HL-60 (cell line): ENCODE results near the gene P2RX6.
"Not testable (repeated sequence)": the region's sequence is repeated elsewhere in the genome, so short reads cannot be mapped to it uniquely, and the experiment has no call there.

ENCODE experiments used
- DNase-seq, 2 experiments: peaks; one replicate each; pipeline ENCODE4 v3.0.0-alpha.2; 2010 to 2020; ENCODE audit warnings: low read depth in 1 of 2, low spot score in 1 of 2
- H3K27ac ChIP-seq: fragments of 250-450 bp; sonication (Bioruptor Pico); replicated peaks from 2 replicates; pipeline ENCODE4 v1.5.1; 2020; ENCODE audit warnings: mild to moderate bottlenecking, moderate library complexity
- H3K27me3 ChIP-seq: fragments of 250-450 bp; sonication (Bioruptor Pico); 2 replicates; pipeline ENCODE4 v1.5.1; 2021; ENCODE audit warnings: mild to moderate bottlenecking, moderate library complexity; ENCODE audit not compliant: insufficient read depth, poor library complexity, severe bottlenecking
- H3K4me3 ChIP-seq: replicated peaks from 2 replicates; pipeline ENCODE4 v1.5.1; 2011; ENCODE audit warnings: mild to moderate bottlenecking, control low read depth, low read length; ENCODE audit not compliant: insufficient read depth
- GABPA ChIP-seq: IDR thresholded peaks from 2 replicates; pipeline ENCODE4 v1.6.1; 2012; ENCODE audit warnings: low read depth
- POLR2AphosphoS5 ChIP-seq: IDR thresholded peaks from 2 replicates; pipeline ENCODE4 v1.6.1; 2012; ENCODE audit warnings: low read depth
- SPI1 ChIP-seq: IDR thresholded peaks from 2 replicates; pipeline ENCODE4 v1.6.1; 2012; ENCODE audit warnings: low read depth, mild to moderate bottlenecking, borderline replicate concordance
- TF ChIP-seq, protein P1 (sequence below): IDR thresholded peaks from one replicate; pipeline ENCODE4 v1.5.1; 2011; ENCODE audit warnings: low read length, control low read depth, inconsistent platforms; ENCODE audit not compliant: insufficient read depth
- TF ChIP-seq, protein P2 (sequence below): IDR thresholded peaks from 2 replicates; pipeline ENCODE4 v1.6.1; 2012; ENCODE audit warnings: low read depth; ENCODE audit not compliant: insufficient replicate concordance

P2RX6 gene

DNA sequence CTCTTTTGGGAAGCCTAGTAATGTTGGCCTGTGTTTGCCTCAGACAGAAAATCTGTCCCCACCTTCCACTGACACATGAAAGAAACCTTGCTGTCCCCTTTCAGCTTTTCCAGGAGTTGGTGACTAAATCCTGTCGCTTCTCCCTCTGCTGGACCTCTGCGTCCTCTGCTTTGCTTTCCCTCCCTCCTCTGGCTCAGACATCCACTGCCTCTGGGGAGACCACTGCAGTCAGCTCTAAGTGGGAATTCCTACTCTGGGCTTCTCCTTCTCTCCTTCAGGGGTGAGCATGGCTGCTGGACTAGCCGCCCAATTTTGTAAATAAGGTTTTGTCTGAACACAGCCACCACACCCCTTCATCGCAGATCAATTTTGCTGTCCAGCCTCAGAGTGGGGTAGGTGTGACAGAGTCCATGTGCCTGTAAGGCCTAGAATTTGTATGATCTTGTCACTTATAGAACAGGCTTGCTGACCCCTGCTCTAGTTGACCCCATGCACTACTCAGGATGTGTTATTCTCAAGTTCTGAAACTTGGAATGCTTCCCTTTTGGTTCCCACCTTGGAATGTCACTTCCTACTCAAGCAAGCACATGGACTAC is 53.8 kb downstream of the P2RX6 start:
- no peak for DNase-seq
- Histone ChIP-seq H3K4me3 (no peak overlapping the region), H3K27ac (no peak overlapping the region), H3K27me3 (no peaks in the 10 kb centered on the region)
- TF ChIP-seq GABPA (no peak), SPI1 (no peak), POLR2AphosphoS5 (no peak)
- TF ChIP-seq, protein P1, sequence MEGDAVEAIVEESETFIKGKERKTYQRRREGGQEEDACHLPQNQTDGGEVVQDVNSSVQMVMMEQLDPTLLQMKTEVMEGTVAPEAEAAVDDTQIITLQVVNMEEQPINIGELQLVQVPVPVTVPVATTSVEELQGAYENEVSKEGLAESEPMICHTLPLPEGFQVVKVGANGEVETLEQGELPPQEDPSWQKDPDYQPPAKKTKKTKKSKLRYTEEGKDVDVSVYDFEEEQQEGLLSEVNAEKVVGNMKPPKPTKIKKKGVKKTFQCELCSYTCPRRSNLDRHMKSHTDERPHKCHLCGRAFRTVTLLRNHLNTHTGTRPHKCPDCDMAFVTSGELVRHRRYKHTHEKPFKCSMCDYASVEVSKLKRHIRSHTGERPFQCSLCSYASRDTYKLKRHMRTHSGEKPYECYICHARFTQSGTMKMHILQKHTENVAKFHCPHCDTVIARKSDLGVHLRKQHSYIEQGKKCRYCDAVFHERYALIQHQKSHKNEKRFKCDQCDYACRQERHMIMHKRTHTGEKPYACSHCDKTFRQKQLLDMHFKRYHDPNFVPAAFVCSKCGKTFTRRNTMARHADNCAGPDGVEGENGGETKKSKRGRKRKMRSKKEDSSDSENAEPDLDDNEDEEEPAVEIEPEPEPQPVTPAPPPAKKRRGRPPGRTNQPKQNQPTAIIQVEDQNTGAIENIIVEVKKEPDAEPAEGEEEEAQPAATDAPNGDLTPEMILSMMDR: no peak
- TF ChIP-seq, protein P2, sequence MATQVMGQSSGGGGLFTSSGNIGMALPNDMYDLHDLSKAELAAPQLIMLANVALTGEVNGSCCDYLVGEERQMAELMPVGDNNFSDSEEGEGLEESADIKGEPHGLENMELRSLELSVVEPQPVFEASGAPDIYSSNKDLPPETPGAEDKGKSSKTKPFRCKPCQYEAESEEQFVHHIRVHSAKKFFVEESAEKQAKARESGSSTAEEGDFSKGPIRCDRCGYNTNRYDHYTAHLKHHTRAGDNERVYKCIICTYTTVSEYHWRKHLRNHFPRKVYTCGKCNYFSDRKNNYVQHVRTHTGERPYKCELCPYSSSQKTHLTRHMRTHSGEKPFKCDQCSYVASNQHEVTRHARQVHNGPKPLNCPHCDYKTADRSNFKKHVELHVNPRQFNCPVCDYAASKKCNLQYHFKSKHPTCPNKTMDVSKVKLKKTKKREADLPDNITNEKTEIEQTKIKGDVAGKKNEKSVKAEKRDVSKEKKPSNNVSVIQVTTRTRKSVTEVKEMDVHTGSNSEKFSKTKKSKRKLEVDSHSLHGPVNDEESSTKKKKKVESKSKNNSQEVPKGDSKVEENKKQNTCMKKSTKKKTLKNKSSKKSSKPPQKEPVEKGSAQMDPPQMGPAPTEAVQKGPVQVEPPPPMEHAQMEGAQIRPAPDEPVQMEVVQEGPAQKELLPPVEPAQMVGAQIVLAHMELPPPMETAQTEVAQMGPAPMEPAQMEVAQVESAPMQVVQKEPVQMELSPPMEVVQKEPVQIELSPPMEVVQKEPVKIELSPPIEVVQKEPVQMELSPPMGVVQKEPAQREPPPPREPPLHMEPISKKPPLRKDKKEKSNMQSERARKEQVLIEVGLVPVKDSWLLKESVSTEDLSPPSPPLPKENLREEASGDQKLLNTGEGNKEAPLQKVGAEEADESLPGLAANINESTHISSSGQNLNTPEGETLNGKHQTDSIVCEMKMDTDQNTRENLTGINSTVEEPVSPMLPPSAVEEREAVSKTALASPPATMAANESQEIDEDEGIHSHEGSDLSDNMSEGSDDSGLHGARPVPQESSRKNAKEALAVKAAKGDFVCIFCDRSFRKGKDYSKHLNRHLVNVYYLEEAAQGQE: no peak

DNA sequence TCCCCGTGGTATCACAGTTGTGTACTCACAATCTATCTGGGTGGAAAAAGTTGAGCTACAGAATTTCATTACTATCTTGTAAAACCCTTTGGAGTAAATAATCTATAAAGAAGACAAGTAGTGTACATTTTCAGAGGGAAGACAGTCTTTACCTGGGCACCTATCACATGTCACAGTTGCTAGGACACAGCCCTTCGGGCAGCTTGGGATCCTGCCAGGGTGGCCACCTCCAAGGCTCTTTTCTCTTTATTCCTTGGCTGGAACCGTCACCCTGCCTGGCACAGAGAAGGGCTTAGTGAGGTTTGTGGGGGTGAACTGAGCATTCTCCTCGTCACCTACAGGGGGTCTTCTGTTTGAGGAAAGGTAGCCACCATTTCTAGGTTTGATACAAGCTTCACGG is 54.4 kb downstream of the P2RX6 start:
- H3K4me3 ChIP-seq: no peak overlapping the region
- no peaks in the 10 kb centered on the region for H3K27me3 ChIP-seq
- TF ChIP-seq GABPA (no peak), SPI1 (no peak), POLR2AphosphoS5 (no peak)
- TF ChIP-seq, protein P1: no peak
- TF ChIP-seq, protein P2: no peak
- no peak for DNase-seq
- H3K27ac ChIP-seq: no peak overlapping the region

DNA sequence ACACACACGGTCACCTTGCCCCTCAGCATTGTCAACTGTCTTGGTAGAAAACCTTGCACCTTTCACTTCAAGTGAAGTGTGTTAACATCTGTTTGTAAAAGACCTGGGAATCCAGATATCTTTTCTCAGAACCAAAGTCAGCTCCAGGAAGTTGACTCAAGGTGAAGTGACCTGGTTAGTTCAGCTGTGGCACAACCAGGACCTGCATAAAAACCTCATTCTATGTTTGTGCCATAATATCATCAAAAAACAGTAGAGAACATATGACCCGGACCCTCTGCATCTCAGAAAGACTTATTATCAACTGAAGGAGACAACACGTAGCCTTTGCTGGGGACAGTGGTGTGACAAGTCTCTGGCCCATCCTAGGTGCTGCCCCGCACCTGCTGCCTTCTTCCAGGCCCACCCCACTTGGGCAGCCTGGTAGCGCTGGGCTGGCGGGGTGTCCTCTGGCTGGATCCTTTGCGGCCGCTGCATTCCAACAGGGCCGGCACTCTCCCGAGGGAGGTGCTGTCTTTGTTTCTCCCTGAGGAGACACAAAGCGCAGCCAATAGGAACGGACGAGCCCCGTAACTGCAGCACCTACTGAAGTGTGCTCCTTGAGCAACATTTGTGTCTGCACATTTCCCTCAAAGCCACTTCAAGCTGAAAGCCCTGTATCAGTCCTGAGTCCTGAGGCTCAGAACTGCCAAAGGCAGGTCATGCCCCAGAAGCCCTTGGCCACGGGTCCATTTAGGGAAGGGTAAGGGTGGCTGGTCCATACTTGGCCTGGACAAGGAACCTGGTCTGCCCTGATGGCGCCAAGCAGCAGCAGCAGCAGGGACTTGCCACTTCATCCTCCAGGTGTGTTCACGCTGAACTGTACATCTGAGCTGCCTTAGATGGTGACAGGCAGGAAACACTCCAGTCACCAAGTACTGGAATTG is 56.0 kb downstream of the P2RX6 start:
- Histone ChIP-seq H3K27ac (no peak overlapping the region), H3K4me3 (no peak overlapping the region), H3K27me3 (no peaks in the 10 kb centered on the region)
- TF ChIP-seq, protein P1: no peak
- TF ChIP-seq GABPA (no peak), SPI1 (no peak)
- DNase-seq: no peak

DNA sequence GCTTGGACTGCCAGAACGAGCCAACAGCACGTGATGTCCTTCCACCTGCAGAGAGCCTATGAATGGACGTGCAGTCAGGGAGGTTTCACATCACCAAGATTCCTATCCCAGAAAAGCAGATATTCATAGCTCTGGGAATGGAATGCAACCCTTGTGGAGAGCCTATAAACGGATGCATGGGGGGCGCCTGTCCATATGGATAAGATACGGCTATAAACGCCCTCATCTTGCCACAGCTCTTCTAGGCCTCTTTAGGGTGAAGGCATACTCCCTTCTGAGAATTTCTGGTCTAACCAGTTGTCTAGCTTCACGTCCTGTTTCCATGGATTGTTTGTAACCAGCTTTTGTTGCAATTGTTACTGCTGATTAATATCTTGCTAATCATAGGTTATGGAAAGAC is 56.8 kb downstream of the P2RX6 start:
- H3K27ac ChIP-seq, H3K27me3 ChIP-seq, H3K4me3 ChIP-seq, DNase-seq: not testable (repeated sequence)
